Stomach (tissue), 4 donors: Measurements from ENCODE around the gene ADPRHL1.

Experiments used
- CTCF ChIP-seq, 7 experiments: fragments of 450-650 bp in 4 of 7; fragments of 200-600 bp in 3 of 7; sonication (generic) in 3 of 7; IDR thresholded peaks; one replicate each; pipeline ENCODE4 v1.5.1; 2016 to 2019; ENCODE audit warnings: antibody characterized with exemption in 7 of 7, control low read depth in 2 of 7, mild to moderate bottlenecking in 1 of 7
- POLR2A ChIP-seq, 4 donors: fragments of 450-650 bp; IDR thresholded peaks; one replicate each; pipeline ENCODE4 v1.6.1; 2016; ENCODE audit warnings: antibody characterized with exemption in 4 of 4, control low read depth in 2 of 4, mild to moderate bottlenecking in 1 of 4, moderate library complexity in 1 of 4

- TF ChIP-seq POLR2A (IDR thresholded peaks at IDR 0.05): no peak
- TF ChIP-seq CTCF (IDR thresholded peaks at IDR 0.05): no peak
Measured at GRCh38 chr13:113378825-113379224, 74.5 kb downstream of the ADPRHL1 start.
